Osteoblast (primary cell): Measurements from ENCODE around the gene SETD3. TPM values are rescaled to one million over a fixed set of nuclear protein-coding genes. Genes with fewer than 3 reads are reported as not detected.
A peak's percentile ranks its signal among the peaks of the same experiment; 100 is the strongest.

ENCODE experiments used
- DNase-seq: peaks from one replicate; pipeline ENCODE4 v3.0.0; 2011; ENCODE audit warnings: low spot score, mixed read lengths; ENCODE audit not compliant: insufficient read length; ENCODE audit errors: missing footprints
- H2AFZ ChIP-seq: 2 replicates; pipeline ENCODE4 v1.6.0; 2011; ENCODE audit warnings: mild to moderate bottlenecking, low read length
- H3K27ac ChIP-seq: 2 replicates; pipeline ENCODE4 v1.5.1; 2011; ENCODE audit warnings: mild to moderate bottlenecking, low read depth, low read length, moderate library complexity
- H3K27me3 ChIP-seq: 2 replicates; pipeline ENCODE4 v1.6.0; 2012; ENCODE audit warnings: mild to moderate bottlenecking, control low read depth, inconsistent platforms, low read length, moderate library complexity; ENCODE audit not compliant: insufficient read depth
- H3K36me3 ChIP-seq: 2 replicates; pipeline ENCODE4 v1.5.1; 2011; ENCODE audit warnings: mild to moderate bottlenecking, low read length, control low read depth, moderate library complexity; ENCODE audit not compliant: insufficient read depth
- H3K4me1 ChIP-seq: 2 replicates; pipeline ENCODE4 v1.5.1; 2011; ENCODE audit warnings: mild to moderate bottlenecking, low read length, control low read depth, moderate library complexity; ENCODE audit not compliant: insufficient read depth
- H3K4me2 ChIP-seq: 2 replicates; pipeline ENCODE4 v1.6.0; 2011; ENCODE audit warnings: mild to moderate bottlenecking, low read length; ENCODE audit not compliant: insufficient read depth
- H3K4me3 ChIP-seq: fragments of 200-600 bp; sonication (generic); 3 replicates; pipeline ENCODE4 v1.5.1; 2012; ENCODE audit warnings: mild to moderate bottlenecking, low read length, inconsistent platforms; ENCODE audit not compliant: insufficient read depth
- H3K79me2 ChIP-seq: 2 replicates; pipeline ENCODE4 v1.6.0; 2012; ENCODE audit warnings: mild to moderate bottlenecking, low read length, control low read depth, inconsistent platforms; ENCODE audit not compliant: insufficient read depth
- H3K9me3 ChIP-seq: 2 replicates; pipeline ENCODE4 v1.5.1; 2011; ENCODE audit warnings: low read depth, low read length, control low read depth
- H4K20me1 ChIP-seq: 2 replicates; pipeline ENCODE4 v1.6.0; 2012; ENCODE audit warnings: mild to moderate bottlenecking, low read length, control low read depth; ENCODE audit not compliant: insufficient read depth
- CTCF ChIP-seq: IDR thresholded peaks from 2 replicates; pipeline ENCODE4 v1.5.1; 2011; ENCODE audit warnings: mild to moderate bottlenecking, low read depth, low read length, moderate library complexity; ENCODE audit errors: extremely low read depth
- total RNA-seq: library from RNA; depleted of rRNA; stranded (reverse); fragments of >200 nt; gene quantifications from 2 replicates; pipeline ENCODE4 v1.2.3, GENCODE V29; 2012

Gene SETD3
- total RNA-seq, 1 donor: 65.1 TPM

DNA sequence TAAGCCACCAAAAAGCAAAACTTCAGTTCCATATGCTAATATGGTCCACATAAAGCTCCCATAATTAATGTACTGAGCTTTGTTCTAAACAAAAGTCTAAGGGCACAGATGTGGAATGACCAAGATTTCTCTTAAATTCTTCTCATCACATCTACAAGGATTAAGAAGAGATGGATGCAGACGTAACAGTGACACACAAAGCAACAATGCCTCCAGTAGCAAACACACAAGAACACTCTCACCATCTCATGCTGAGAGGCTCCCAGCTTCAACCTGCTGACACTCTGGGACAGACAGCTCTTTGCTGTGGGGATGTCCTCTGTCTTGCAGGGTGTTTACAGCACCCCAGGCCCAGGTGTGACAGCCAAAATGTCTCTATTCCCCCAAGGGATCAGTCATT, 48.2 kb downstream of the SETD3 start:
- Histone ChIP-seq H3K36me3 (peaks cover 8% of the 10 kb centered on the region), H3K27me3 (no peaks in the 10 kb centered on the region), H2AFZ (no peak overlapping the region), H3K79me2 (no peaks in the 10 kb centered on the region), H3K27ac (no peak overlapping the region), H3K9me3 (no peaks in the 10 kb centered on the region), H3K4me1 (peaks cover 8% of the 10 kb centered on the region), H3K4me3 (no peak overlapping the region), H4K20me1 (peaks cover 3% of the 10 kb centered on the region), H3K4me2 (no peak overlapping the region)
- no peak for DNase-seq
- TF ChIP-seq CTCF: no peak

- DNase-seq: no peak
- H3K4me2 ChIP-seq: no peak overlapping the region
These were observed 48.7 kb downstream of the SETD3 start for GRCh38 chr14:99431986-99432385.

DNA sequence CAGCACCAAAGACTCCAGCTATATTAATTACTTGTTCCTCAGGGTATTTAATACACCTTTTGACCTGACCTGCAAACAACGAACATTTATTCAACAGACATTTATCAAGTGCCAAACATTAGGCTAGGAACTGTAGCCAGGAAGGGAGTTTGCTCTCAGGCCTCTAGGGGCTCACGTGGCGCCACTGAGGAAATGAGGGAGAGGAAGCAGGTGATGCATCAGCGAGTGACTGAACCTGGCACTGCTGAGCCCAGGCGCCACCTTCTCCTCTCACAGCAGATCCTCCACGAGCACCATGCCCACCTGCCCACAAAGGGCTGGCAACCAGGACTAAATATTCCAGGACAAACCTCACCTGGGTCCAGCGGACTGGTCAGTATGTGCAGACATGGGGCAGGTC, 50.2 kb downstream of the SETD3 start:
- no peaks in the 10 kb centered on the region for H3K27me3 ChIP-seq
- no peak for DNase-seq
- no peak overlapping the region for H3K27ac ChIP-seq
- H3K4me2 ChIP-seq: no peak overlapping the region
- peaks cover 11% of the 10 kb centered on the region for H3K36me3 ChIP-seq
- no peaks in the 10 kb centered on the region for H4K20me1 ChIP-seq
- peak; percentile 29 for TF ChIP-seq CTCF
- H3K9me3 ChIP-seq: no peaks in the 10 kb centered on the region
- H3K79me2 ChIP-seq: no peaks in the 10 kb centered on the region
- no peak overlapping the region for H2AFZ ChIP-seq
- peaks cover 8% of the 10 kb centered on the region for H3K4me1 ChIP-seq
- H3K4me3 ChIP-seq: no peak overlapping the region

More at GRCh38 chr14:99431986-99432385, 48.7 kb downstream of the SETD3 start:
- Histone ChIP-seq H3K36me3 (peaks cover 7% of the 10 kb centered on the region), H3K4me3 (no peak overlapping the region), H3K4me1 (peaks cover 8% of the 10 kb centered on the region), H3K79me2 (no peaks in the 10 kb centered on the region), H4K20me1 (peaks cover 1% of the 10 kb centered on the region), H3K9me3 (no peaks in the 10 kb centered on the region), H2AFZ (no peak overlapping the region), H3K27me3 (no peaks in the 10 kb centered on the region), H3K27ac (no peak overlapping the region)
- no peak for TF ChIP-seq CTCF

GRCh38 chr14:99427632-99428300, 52.9 kb downstream of the SETD3 start:
- H3K27ac ChIP-seq: peak overlapping the region; percentile 48
- peaks cover 8% of the 10 kb centered on the region for H3K4me1 ChIP-seq
- no peak overlapping the region for H2AFZ ChIP-seq
- H3K4me2 ChIP-seq: no peak overlapping the region
- no peaks in the 10 kb centered on the region for H3K79me2 ChIP-seq
- H3K4me3 ChIP-seq: no peak overlapping the region
- TF ChIP-seq CTCF: no peak
- no peaks in the 10 kb centered on the region for H3K9me3 ChIP-seq
- H3K27me3 ChIP-seq: no peaks in the 10 kb centered on the region
- no peaks in the 10 kb centered on the region for H4K20me1 ChIP-seq
- DNase-seq: peak; percentile 80
- H3K36me3 ChIP-seq: peaks cover 11% of the 10 kb centered on the region
